Smooth muscle cell (in vitro differentiated cells): ENCODE results near the gene MDP1. TPM values are rescaled to one million over a fixed set of nuclear protein-coding genes. Genes with fewer than 3 reads are reported as not detected.

Source experiments
- DNase-seq: peaks from one replicate; lab custom pipeline; 2025; ENCODE audit not compliant: unreplicated experiment; lab: John Stamatoyannopoulos, UW
- H2AFZ ChIP-seq: fragments of 200-600 bp; sonication (generic); 2 replicates; pipeline ENCODE4 v1.6.0; 2016; ENCODE audit warnings: antibody characterized with exemption, low read depth, mild to moderate bottlenecking
- H3F3A ChIP-seq: fragments of 200-600 bp; sonication (generic); 2 replicates; pipeline ENCODE4 v1.6.0; 2017; ENCODE audit warnings: antibody characterized with exemption, low read depth
- H3K27ac ChIP-seq: fragments of 200-600 bp; sonication (generic); 2 replicates; pipeline ENCODE4 v1.5.1; 2016; ENCODE audit warnings: low read depth, mild to moderate bottlenecking
- H3K27me3 ChIP-seq: fragments of 200-600 bp; sonication (generic); 2 replicates; pipeline ENCODE4 v1.6.1; 2016; ENCODE audit warnings: low read depth, mild to moderate bottlenecking
- H3K36me3 ChIP-seq: fragments of 200-600 bp; sonication (generic); 2 replicates; pipeline ENCODE4 v1.5.1; 2016; ENCODE audit warnings: low read depth
- H3K4me1 ChIP-seq: fragments of 200-600 bp; sonication (generic); 2 replicates; pipeline ENCODE4 v1.5.1; 2016; ENCODE audit warnings: low read depth
- H3K4me2 ChIP-seq: fragments of 200-600 bp; sonication (generic); 2 replicates; pipeline ENCODE4 v1.6.0; 2016; ENCODE audit warnings: mild to moderate bottlenecking
- H3K4me3 ChIP-seq: fragments of 200-600 bp; sonication (generic); 2 replicates; pipeline ENCODE4 v1.5.1; 2016; ENCODE audit warnings: mild to moderate bottlenecking
- H3K79me2 ChIP-seq: fragments of 200-600 bp; sonication (generic); 2 replicates; pipeline ENCODE4 v1.6.0; 2016; ENCODE audit warnings: low read depth, mild to moderate bottlenecking
- H3K9ac ChIP-seq: fragments of 200-600 bp; sonication (generic); 2 replicates; pipeline ENCODE4 v1.6.0; 2016; ENCODE audit warnings: low read depth
- H3K9me3 ChIP-seq: fragments of 200-600 bp; sonication (generic); replicated peaks from 2 replicates; pipeline ENCODE4 v1.5.1; 2016; ENCODE audit warnings: low read depth
- H4K20me1 ChIP-seq: fragments of 200-600 bp; sonication (generic); 2 replicates; pipeline ENCODE4 v1.6.0; 2016; ENCODE audit warnings: low read depth
- WGBS: methylation state at CpG from one replicate; pipeline ENCODE4 v1.1.7; 2016; ENCODE audit warnings: low lambda C conversion rate; 5-methylcytosine and 5-hydroxymethylcytosine counted together
- polyA plus RNA-seq: library from polyadenylated mRNA; unstranded; fragments of >200 nt; fragmentation: Nextera tagmentation; extraction: Ambion mirVana; gene quantifications from 2 replicates; pipeline ENCODE4 v1.2.1, GENCODE V29; 2016
- total RNA-seq: library from RNA; depleted of rRNA; stranded (reverse); fragments of >200 nt; gene quantifications from 2 replicates; pipeline ENCODE4 v1.2.3, GENCODE V29; 2014
- TF ChIP-seq, protein P1 (sequence below): fragments of 200-600 bp; sonication (generic); IDR thresholded peaks from 2 replicates; pipeline ENCODE4 v1.5.1; 2017; ENCODE audit warnings: borderline replicate concordance, mild to moderate bottlenecking, antibody characterized with exemption; ENCODE audit not compliant: insufficient read depth, poor library complexity, severe bottlenecking

MDP1 gene
- total and polyA plus RNA-seq, 2 experiments from 2014 or later: 31.0 to 42.3 TPM

DNA sequence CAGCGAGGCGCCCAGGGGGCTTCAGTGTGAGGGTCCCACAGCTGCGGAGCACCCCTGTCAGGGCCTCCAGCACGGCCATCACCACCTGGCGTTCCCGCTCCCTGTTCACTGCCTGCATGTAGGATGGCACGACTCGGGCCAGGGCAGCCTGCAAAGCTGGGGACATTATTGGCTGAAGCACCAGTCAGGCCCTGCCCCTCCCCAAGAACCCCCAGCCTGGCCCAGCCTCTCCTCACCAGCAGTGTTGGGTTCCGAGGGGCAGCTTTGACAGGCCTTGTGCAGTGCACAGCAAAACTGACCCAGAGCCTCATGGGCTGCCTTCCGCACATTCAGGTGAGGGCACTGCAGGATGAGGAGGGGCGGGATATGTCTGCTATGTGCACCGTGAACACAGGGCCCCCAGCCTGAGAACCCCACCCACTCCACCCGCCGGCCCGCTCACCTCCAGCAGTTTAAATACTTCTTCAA lies 32.8 kb downstream of the MDP1 start:
- H4K20me1 ChIP-seq: no peaks in the 10 kb centered on the region
- no peak overlapping the region for H3K9ac ChIP-seq
- H2AFZ ChIP-seq: no peak overlapping the region
- no peaks in the 10 kb centered on the region for H3K9me3 ChIP-seq
- no peak overlapping the region for H3K4me2 ChIP-seq
- WGBS: 97% methylated on average over 15 of the region's 15 CpGs
- TF ChIP-seq, protein P1, sequence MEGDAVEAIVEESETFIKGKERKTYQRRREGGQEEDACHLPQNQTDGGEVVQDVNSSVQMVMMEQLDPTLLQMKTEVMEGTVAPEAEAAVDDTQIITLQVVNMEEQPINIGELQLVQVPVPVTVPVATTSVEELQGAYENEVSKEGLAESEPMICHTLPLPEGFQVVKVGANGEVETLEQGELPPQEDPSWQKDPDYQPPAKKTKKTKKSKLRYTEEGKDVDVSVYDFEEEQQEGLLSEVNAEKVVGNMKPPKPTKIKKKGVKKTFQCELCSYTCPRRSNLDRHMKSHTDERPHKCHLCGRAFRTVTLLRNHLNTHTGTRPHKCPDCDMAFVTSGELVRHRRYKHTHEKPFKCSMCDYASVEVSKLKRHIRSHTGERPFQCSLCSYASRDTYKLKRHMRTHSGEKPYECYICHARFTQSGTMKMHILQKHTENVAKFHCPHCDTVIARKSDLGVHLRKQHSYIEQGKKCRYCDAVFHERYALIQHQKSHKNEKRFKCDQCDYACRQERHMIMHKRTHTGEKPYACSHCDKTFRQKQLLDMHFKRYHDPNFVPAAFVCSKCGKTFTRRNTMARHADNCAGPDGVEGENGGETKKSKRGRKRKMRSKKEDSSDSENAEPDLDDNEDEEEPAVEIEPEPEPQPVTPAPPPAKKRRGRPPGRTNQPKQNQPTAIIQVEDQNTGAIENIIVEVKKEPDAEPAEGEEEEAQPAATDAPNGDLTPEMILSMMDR: no peak
- no peak overlapping the region for H3K27ac ChIP-seq
- H3K4me3 ChIP-seq: no peak overlapping the region
- peaks cover 6% of the 10 kb centered on the region for H3K4me1 ChIP-seq
- peaks cover 9% of the 10 kb centered on the region for H3K79me2 ChIP-seq
- no peaks in the 10 kb centered on the region for H3F3A ChIP-seq
- H3K36me3 ChIP-seq: no peaks in the 10 kb centered on the region
- H3K27me3 ChIP-seq: no peaks in the 10 kb centered on the region
- DNase-seq: no peak

DNA sequence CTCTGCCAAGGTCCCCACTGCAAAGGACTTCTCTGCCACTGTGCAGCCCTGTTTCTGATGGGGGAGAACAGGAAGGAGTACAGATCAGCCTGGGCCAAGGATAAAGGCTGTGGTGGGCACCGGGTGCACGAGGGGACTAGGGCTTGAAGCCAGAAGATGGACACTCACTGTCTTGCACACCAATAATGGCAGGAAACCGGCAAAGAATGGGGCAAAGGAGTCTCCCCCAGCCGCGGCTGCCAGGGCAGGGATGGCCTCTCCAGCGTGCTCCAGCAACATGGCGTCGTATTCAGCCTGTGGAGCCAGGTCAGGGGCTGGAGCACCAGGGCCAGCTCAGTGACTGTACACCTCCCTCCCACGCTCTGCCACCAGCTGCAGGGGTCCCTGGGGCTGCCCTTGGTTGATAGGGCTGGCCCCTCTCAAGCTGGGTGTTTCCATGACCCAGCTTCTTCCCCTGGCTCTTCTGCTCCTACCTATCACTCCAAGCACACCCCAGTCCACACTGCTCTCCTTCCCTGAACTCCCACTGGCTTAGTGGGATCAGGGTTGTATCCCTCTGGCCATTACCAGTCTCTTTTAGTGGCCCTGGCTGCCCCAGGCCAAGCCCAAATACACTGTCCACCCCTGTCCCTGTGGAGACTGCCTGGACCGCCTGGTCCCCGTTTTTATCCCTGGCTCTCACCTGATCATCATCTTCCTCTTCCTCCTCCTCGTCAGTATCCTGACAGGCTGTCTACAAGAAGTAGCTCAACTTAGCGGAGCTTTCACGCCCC lies 33.6 kb downstream of the MDP1 start:
- peaks cover 5% of the 10 kb centered on the region for H3K79me2 ChIP-seq
- H3K4me3 ChIP-seq: no peak overlapping the region
- H3F3A ChIP-seq: no peaks in the 10 kb centered on the region
- no peaks in the 10 kb centered on the region for H3K9me3 ChIP-seq
- H3K4me2 ChIP-seq: no peak overlapping the region
- WGBS: 90% methylated on average over 14 of the region's 14 CpGs
- no peaks in the 10 kb centered on the region for H3K27me3 ChIP-seq
- TF ChIP-seq, protein P1: no peak
- DNase-seq: no peak
- no peaks in the 10 kb centered on the region for H4K20me1 ChIP-seq
- no peaks in the 10 kb centered on the region for H3K36me3 ChIP-seq
- no peak overlapping the region for H3K9ac ChIP-seq
- H3K4me1 ChIP-seq: no peaks in the 10 kb centered on the region
- H3K27ac ChIP-seq: no peak overlapping the region
- H2AFZ ChIP-seq: no peak overlapping the region

DNA sequence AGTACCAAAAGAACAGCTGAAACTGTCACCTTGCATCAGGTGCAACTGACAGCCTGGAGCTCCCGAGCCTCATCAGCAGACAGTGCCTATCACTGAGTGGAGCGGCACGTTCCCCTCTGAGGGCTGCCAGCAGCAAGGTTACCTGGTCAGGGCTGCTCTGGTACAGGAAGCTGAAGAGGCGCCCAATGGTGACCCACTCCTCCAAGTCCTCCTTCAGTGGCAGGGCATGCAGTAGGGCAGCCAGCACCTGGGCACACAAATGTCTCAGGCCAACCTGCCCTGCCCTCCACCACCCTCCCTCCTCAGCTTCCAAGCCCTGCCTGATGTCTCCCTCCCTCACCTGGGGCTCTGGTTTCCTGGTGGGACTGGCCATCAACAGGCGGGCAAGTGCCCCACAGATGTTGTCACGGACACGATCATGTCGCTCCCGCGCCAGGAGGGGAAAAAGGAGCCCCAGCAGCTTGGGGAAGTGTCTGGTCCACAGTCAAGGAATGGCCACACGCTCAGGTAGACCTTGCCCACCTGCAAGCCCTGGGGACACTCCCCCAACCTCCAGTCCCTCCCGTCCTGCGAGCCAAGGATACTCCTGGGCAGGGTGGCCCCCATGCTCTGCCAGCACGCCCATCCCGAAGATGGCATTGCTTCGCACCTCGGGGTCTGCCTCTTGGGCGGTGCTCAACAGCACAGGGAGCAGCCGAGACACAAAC lies 34.3 kb downstream of the MDP1 start:
- Histone ChIP-seq H3K4me2 (no peak overlapping the region), H4K20me1 (no peaks in the 10 kb centered on the region), H3K79me2 (no peaks in the 10 kb centered on the region), H3K9me3 (no peaks in the 10 kb centered on the region), H3K9ac (no peak overlapping the region), H3K27ac (no peak overlapping the region), H3K4me1 (no peaks in the 10 kb centered on the region), H3F3A (no peaks in the 10 kb centered on the region), H2AFZ (no peak overlapping the region), H3K36me3 (no peaks in the 10 kb centered on the region), H3K4me3 (no peak overlapping the region), H3K27me3 (no peaks in the 10 kb centered on the region)
- no peak for DNase-seq
- WGBS: 97% methylated on average over 19 of the region's 19 CpGs
- TF ChIP-seq, protein P1: no peak
